ENCODE measurements around the gene ZFP36.

DNA sequence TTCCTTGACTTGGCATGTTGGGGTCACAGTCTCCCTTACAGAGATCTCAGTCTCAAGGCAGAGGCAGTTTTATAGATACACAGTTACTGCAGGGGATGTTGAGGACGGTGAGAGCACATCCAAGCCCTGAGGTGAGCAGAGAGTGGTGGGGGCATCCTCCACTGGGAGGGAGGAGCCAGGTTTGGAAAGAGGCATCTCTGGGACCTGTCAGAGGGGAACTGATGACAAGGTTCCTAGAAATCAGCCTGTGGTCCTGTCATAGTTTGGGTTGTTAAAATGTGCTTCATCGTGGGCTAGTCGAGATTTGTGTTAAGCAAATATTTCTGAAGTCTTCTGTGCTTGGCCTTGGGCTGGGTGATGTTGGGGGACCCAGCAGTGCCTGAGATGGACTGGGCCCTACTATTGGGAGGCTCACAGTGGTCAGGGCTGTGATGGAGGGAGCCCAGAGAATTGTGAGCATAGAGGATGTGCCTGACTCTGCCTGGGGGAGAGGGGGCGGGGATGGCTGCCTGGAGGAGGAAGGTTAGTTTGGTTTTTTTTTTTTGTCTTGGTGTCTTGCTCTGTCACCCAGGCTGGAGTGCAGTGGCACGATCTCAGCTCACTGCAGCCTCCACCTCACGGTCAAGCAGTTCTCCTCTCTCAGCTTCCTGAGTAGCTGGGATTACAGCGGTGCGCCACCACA, 42.6 kb downstream of the ZFP36 start:
- TF ChIP-seq, protein P1, sequence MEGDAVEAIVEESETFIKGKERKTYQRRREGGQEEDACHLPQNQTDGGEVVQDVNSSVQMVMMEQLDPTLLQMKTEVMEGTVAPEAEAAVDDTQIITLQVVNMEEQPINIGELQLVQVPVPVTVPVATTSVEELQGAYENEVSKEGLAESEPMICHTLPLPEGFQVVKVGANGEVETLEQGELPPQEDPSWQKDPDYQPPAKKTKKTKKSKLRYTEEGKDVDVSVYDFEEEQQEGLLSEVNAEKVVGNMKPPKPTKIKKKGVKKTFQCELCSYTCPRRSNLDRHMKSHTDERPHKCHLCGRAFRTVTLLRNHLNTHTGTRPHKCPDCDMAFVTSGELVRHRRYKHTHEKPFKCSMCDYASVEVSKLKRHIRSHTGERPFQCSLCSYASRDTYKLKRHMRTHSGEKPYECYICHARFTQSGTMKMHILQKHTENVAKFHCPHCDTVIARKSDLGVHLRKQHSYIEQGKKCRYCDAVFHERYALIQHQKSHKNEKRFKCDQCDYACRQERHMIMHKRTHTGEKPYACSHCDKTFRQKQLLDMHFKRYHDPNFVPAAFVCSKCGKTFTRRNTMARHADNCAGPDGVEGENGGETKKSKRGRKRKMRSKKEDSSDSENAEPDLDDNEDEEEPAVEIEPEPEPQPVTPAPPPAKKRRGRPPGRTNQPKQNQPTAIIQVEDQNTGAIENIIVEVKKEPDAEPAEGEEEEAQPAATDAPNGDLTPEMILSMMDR (IDR thresholded peaks at IDR 0.05; ENCODE audit: insufficient read depth, low read depth, low read length): no peak
- TF ChIP-seq EZH2 (IDR thresholded peaks at IDR 0.05; ENCODE audit: insufficient read depth, low read length): no peak
